Lung (tissue), 12 donors: Measurements from ENCODE around the gene EBF4. TPM values are rescaled to one million over a fixed set of nuclear protein-coding genes. Genes with fewer than 3 reads are reported as not detected.

ENCODE experiments used
- ATAC-seq: fragments of 200-7000 bp; cut with Tn5 transposase; one replicate; pipeline ENCODE4 v1.9.1; 2020; ENCODE audit warnings: moderate number of reproducible peaks; ENCODE audit not compliant: insufficient read depth, low FRiP score
- DNase-seq, 3 donors: peaks; one replicate each; pipeline ENCODE4 v3.0.0-alpha.2; 2013 to 2017
- H3K27ac ChIP-seq, 2 donors: one replicate each; pipeline ENCODE4 v1.5.1; 2013; ENCODE audit warnings: mild to moderate bottlenecking in 2 of 2, moderate library complexity in 2 of 2, control low read depth in 1 of 2, inconsistent platforms in 1 of 2, low read depth in 1 of 2, low read length in 1 of 2
- H3K27me3 ChIP-seq, 3 donors: one replicate each; pipeline ENCODE4 v1.5.1; 2013; ENCODE audit warnings: low read length in 2 of 3; ENCODE audit not compliant: control insufficient read depth in 3 of 3, insufficient read depth in 3 of 3
- H3K36me3 ChIP-seq, 4 donors: one replicate each; pipeline ENCODE4 v1.5.1; 2013; ENCODE audit warnings: low read length in 4 of 4, mild to moderate bottlenecking in 1 of 4, moderate library complexity in 1 of 4; ENCODE audit not compliant: control insufficient read depth in 4 of 4, insufficient read depth in 4 of 4
- H3K4me1 ChIP-seq, 5 donors: one replicate each; pipeline ENCODE4 v1.5.1; 2013; ENCODE audit warnings: low read length in 5 of 5, mild to moderate bottlenecking in 2 of 5, moderate library complexity in 1 of 5; ENCODE audit not compliant: control insufficient read depth in 5 of 5, insufficient read depth in 5 of 5
- H3K4me3 ChIP-seq: one replicate; pipeline ENCODE4 v1.5.1; 2013; ENCODE audit warnings: mild to moderate bottlenecking, control low read depth, moderate library complexity
- H3K9ac ChIP-seq, 2 donors: one replicate each; pipeline ENCODE4 v1.5.1; 2013; ENCODE audit warnings: low read length in 2 of 2, control low read depth in 1 of 2; ENCODE audit not compliant: insufficient read depth in 1 of 2
- H3K9me3 ChIP-seq, 4 donors: one replicate each; pipeline ENCODE4 v1.5.1; 2013; ENCODE audit warnings: low read length in 3 of 4, mild to moderate bottlenecking in 1 of 4, moderate library complexity in 1 of 4; ENCODE audit not compliant: control insufficient read depth in 4 of 4, insufficient read depth in 3 of 4
- CTCF ChIP-seq: IDR thresholded peaks from 2 replicates; pipeline ENCODE4 v1.5.1; 2012; ENCODE audit warnings: mild to moderate bottlenecking; ENCODE audit errors: control extremely low read depth, extremely low read depth
- WGBS, 2 donors: extraction: QIAGEN DNeasy Blood & Tissue Kit; methylation state at CpG; one replicate each; pipeline ENCODE4 v1.1.7; 2013; 5-methylcytosine and 5-hydroxymethylcytosine counted together
- polyA plus RNA-seq, 2 donors: library from polyadenylated mRNA; stranded (reverse); fragments of 200-250 nt; gene quantifications; one replicate each; pipeline ENCODE4 v1.2.1, GENCODE V29; 2013
- total RNA-seq, 2 donors: library from RNA; depleted of rRNA in 1 of 2; stranded (reverse); fragments of >200 nt in 1 of 2; gene quantifications; one replicate each; pipeline ENCODE4 v1.2.1, GENCODE V29; 2014 to 2021
- donor health status: control.
- donor health status: control.
- donor health status: Bipolar disorder and iron deficiency.
- donor health status: healthy.
- donor health status: DM: yes; HTN: yes; CAD: no.

The EBF4 gene
- total and polyA plus RNA-seq, 4 donors = 5.8 to 15.8 (median 7.4) TPM

DNA sequence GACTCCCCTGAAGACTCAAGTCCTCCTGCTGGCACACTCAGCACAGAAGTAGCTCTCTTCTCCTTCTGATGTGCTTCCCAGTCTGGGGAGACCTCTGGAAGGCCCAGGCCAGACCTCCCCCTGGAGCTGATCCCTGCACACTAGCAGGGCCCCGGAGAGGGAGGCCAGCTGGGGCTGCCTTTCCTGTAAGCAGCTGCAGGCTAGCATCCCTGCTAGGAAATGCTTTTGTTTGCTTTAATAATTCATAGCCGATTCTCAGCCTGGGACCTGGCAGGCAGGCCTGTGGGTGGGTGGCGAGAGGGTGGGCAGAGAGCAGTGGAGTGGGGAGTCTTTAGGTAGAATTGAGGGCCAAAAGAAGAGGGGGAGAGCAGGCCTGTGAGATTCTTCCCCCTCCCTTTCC, 5.2 kb downstream of the EBF4 start:
- peaks cover 0 to 22% (median 3%) of the 10 kb centered on the region in 3 donors for H3K27me3 ChIP-seq
- H3K9ac ChIP-seq = no peak overlapping the region
- DNase-seq = peak; percentile 55 to 64 (median 61)

GRCh38 chr20:2698186-2698817, 5.7 kb downstream of the EBF4 start:
- H3K4me1 ChIP-seq = peaks cover 0 to 34% (median 6%) of the 10 kb centered on the region in 5 donors
- peaks cover 0 to 22% (median 3%) of the 10 kb centered on the region in 3 donors for H3K27me3 ChIP-seq
- no peaks in the 10 kb centered on the region for H3K36me3 ChIP-seq
- no peak for ATAC-seq
- H3K4me3 ChIP-seq = no peak overlapping the region
- H3K9me3 ChIP-seq = peaks cover 0 to 2% (median 0%) of the 10 kb centered on the region in 4 donors
- H3K9ac ChIP-seq = no peak overlapping the region
- no peak for TF ChIP-seq CTCF
- DNase-seq = no peak
- no peak overlapping the region for H3K27ac ChIP-seq
- WGBS, 2 donors = 79 to 91% methylated on average over 4 of the region's 4 CpGs

More for the DNA sequence above, 5.2 kb downstream of the EBF4 start:
- no peak for TF ChIP-seq CTCF
- no peak for ATAC-seq
- no peak overlapping the region for H3K4me3 ChIP-seq
- no peaks in the 10 kb centered on the region for H3K36me3 ChIP-seq
- WGBS, 2 donors = 58 to 60% methylated on average over 3 of the region's 3 CpGs
- peaks cover 0 to 2% (median 0%) of the 10 kb centered on the region in 4 donors for H3K9me3 ChIP-seq
- H3K27ac ChIP-seq = no peak overlapping the region
- H3K4me1 ChIP-seq = peaks cover 0 to 34% (median 6%) of the 10 kb centered on the region in 5 donors

DNA sequence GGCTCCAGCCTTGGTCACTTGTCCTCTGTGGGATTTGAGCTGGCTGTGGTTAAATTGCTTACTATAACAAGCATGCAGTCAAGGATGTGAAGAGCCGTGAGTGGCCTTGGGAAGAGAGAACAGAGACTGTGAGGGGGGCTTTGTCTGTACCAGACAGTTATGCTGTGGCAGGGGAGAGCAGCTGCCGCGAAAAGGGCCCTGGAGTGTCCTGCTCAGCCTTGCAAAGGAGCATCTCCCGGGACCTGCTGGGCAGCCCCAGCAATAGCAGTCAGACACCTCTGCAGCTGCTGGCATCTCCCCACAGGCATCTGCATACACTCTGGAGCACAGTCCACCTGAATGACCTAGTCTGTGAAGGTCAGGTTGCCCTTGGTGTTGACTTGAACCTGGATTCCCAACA, 6.3 kb downstream of the EBF4 start:
- ATAC-seq (no peak), DNase-seq (no peak)
- H3K27me3 ChIP-seq = peaks cover 0 to 21% (median 3%) of the 10 kb centered on the region in 3 donors
- H3K4me1 ChIP-seq = peaks cover 0 to 34% (median 6%) of the 10 kb centered on the region in 5 donors
- 87 to 89% methylated on average over 4 of the region's 4 CpGs for WGBS, 2 donors
- no peak overlapping the region for H3K27ac ChIP-seq
- H3K9ac ChIP-seq = no peak overlapping the region
- no peaks in the 10 kb centered on the region for H3K36me3 ChIP-seq
- TF ChIP-seq CTCF = no peak
- no peak overlapping the region for H3K4me3 ChIP-seq
- peaks cover 0 to 2% (median 0%) of the 10 kb centered on the region in 4 donors for H3K9me3 ChIP-seq
